OCI-LY3 (cell line): ENCODE results near the gene ATAD3C.

Source experiments
- CTCF ChIP-seq: fragments of 200-600, 300-600 bp; sonication (generic); IDR thresholded peaks from 2 replicates; pipeline ENCODE4 v1.5.1; 2014; ENCODE audit warnings: antibody characterized with exemption, low read length, low read depth
- EZH2phosphoT487 ChIP-seq: fragments of 200-600 bp; shearing (Covaris generic); IDR thresholded peaks from 2 replicates; pipeline ENCODE4 v1.6.1; 2018; ENCODE audit warnings: antibody characterized with exemption, mixed run types, low read depth

GRCh38 chr1:1419363-1419812, 30.1 kb upstream of the ATAD3C start:
- no peak for TF ChIP-seq CTCF
- no peak for TF ChIP-seq EZH2phosphoT487
